ENCODE data around the gene UTS2B.
"Not testable (repeated sequence)": the region's sequence is repeated elsewhere in the genome, so short reads cannot be mapped to it uniquely, and the experiment has no call there.

Gene UTS2B

GRCh38 chr3:191280111-191280510 is 50.2 kb downstream of the UTS2B start:
- no peak for DNase-seq (ENCODE audit: low read depth)

GRCh38 chr3:191275751-191276150 is 54.6 kb downstream of the UTS2B start:
- no peak for DNase-seq (ENCODE audit: low read depth)

- DNase-seq (ENCODE audit: low read depth), result not testable (repeated sequence)
Observed at GRCh38 chr3:191275244-191275643, 55.1 kb downstream of the UTS2B start.

- no peak for DNase-seq (ENCODE audit: low read depth)
Observed at GRCh38 chr3:191269289-191270085, 60.8 kb downstream of the UTS2B start.

GRCh38 chr3:191268737-191269136 is 61.6 kb downstream of the UTS2B start:
- no peak for DNase-seq (ENCODE audit: low read depth)

- DNase-seq (ENCODE audit: low read depth), result no peak
Observed at GRCh38 chr3:191263850-191264249, 66.5 kb downstream of the UTS2B start.

- DNase-seq (ENCODE audit: low read depth), result no peak
Observed at GRCh38 chr3:191263365-191263764, 67.0 kb downstream of the UTS2B start.

GRCh38 chr3:191262650-191263049 is 67.7 kb downstream of the UTS2B start:
- no peak for DNase-seq (ENCODE audit: low read depth)

GRCh38 chr3:191261304-191261638 is 69.1 kb downstream of the UTS2B start:
- no peak for DNase-seq (ENCODE audit: low read depth)

GRCh38 chr3:191260431-191261303 is 69.7 kb downstream of the UTS2B start:
- DNase-seq (ENCODE audit: low read depth), result no peak

GRCh38 chr3:191259486-191259885 is 70.8 kb downstream of the UTS2B start:
- no peak for DNase-seq (ENCODE audit: low read depth)

- DNase-seq (ENCODE audit: low read depth), result no peak
Observed at GRCh38 chr3:191257286-191257685, 73.0 kb downstream of the UTS2B start.

- no peak for DNase-seq (ENCODE audit: low read depth)
Observed at GRCh38 chr3:191256405-191256804, 73.9 kb downstream of the UTS2B start.

- no peak for DNase-seq (ENCODE audit: low read depth)
Observed at GRCh38 chr3:191255156-191255555, 75.2 kb downstream of the UTS2B start.

- no peak for DNase-seq (ENCODE audit: low read depth)
Observed at GRCh38 chr3:191254098-191254873, 76.0 kb downstream of the UTS2B start.

- DNase-seq (ENCODE audit: low read depth), result no peak
Observed at GRCh38 chr3:191253089-191253799, 77.1 kb downstream of the UTS2B start.

GRCh38 chr3:191246630-191247029 is 83.7 kb downstream of the UTS2B start:
- DNase-seq (ENCODE audit: low read depth), result peak; percentile 49

- not testable (repeated sequence) for DNase-seq (ENCODE audit: low read depth)
Observed at GRCh38 chr3:191246034-191246433, 84.3 kb downstream of the UTS2B start.

GRCh38 chr3:191244242-191244867 is 86.0 kb downstream of the UTS2B start:
- DNase-seq (ENCODE audit: low read depth), result no peak

- DNase-seq (ENCODE audit: low read depth), result no peak
Observed at GRCh38 chr3:191240486-191240885, 89.8 kb downstream of the UTS2B start.

GRCh38 chr3:191239407-191240031 is 90.8 kb downstream of the UTS2B start:
- DNase-seq (ENCODE audit: low read depth), result no peak

All from stromal cell of bone marrow (primary cell).